Measurements from ENCODE around the gene DCAF10.
"Not testable (repeated sequence)": the region's sequence is repeated elsewhere in the genome, so short reads cannot be mapped to it uniquely, and the experiment has no call there.

Gene DCAF10

DNA sequence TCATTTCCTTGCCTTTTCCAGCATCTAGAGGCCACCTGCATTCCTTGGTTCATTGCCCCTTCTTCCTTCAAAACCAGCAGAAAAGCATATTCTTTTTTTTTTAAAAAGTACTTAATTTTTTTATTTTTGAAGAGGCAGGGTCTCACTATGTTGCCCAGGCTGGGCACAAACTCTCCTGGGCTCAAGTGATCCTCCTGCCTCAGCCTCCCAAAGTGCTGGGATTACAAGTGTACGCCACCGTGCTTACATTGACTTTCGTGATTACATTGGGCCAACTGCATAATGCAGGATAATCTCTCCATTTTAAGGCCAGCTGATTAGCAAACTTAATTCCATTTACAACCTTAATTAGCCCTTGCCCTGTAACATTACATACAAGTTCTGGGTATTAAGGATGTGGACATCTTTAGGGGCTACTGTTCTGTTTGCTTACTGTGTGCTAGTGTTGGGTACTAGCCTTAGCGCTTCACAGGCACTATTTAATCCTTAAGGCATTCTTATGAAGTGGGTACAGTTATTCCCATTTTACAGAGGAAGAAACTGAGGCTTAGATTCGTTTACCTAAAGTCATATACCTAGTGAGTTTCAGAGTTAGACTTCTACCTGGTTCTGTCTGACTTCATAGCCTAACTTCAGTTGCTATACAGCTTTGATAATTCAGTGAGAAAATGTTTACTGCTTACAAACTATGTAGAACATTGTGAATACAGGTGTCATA lies 69.6 kb downstream of the DCAF10 start:
- TF ChIP-seq, protein P1, sequence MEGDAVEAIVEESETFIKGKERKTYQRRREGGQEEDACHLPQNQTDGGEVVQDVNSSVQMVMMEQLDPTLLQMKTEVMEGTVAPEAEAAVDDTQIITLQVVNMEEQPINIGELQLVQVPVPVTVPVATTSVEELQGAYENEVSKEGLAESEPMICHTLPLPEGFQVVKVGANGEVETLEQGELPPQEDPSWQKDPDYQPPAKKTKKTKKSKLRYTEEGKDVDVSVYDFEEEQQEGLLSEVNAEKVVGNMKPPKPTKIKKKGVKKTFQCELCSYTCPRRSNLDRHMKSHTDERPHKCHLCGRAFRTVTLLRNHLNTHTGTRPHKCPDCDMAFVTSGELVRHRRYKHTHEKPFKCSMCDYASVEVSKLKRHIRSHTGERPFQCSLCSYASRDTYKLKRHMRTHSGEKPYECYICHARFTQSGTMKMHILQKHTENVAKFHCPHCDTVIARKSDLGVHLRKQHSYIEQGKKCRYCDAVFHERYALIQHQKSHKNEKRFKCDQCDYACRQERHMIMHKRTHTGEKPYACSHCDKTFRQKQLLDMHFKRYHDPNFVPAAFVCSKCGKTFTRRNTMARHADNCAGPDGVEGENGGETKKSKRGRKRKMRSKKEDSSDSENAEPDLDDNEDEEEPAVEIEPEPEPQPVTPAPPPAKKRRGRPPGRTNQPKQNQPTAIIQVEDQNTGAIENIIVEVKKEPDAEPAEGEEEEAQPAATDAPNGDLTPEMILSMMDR (conservative IDR thresholded peaks at IDR 0.05; ENCODE audit: low read depth, low read length), result no peak
- no peak for DNase-seq (ENCODE audit: low read depth)
- H3K4me3 ChIP-seq (ENCODE audit: low read length), result no peak overlapping the region

DNA sequence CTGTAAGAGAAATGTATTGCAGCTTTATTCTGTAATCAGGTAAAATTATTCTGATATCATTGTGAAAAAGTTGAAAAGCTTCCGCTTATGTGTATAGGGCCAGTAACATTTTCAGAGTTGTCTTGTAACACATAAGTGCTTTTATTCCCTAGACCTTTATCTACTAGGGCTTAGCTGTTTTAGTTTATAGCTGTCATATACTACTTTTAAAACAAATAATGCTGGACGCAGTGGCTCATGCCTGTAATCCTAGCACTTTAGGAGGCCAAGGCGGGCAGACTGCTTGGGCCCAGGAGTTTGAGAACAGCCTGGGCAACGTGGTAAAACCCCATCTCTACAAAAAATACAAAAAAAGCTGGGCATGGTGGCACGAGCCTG lies 70.2 kb downstream of the DCAF10 start:
- DNase-seq (ENCODE audit: low read depth), result no peak
- TF ChIP-seq, protein P1 (conservative IDR thresholded peaks at IDR 0.05; ENCODE audit: low read depth, low read length), result no peak
- no peak overlapping the region for H3K4me3 ChIP-seq (ENCODE audit: low read length)

DNA sequence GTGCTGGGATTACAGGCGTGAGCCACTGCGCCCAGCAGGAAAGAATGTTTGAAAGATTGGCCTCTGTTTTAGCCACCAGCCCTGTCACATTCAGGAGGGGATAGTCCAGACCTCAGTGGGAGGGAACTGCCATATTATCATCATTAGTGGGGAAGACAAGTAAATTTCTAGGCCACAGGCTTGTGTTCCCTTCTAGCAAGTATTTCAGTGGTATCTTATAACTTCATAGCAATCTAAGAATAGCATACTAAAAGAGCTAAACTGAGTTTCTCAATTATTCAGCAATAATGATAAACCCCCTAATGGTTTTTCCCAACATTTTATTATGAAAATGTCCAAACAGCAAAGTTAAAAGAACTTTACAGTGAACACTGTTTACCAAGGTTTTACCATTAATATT lies 73.4 kb downstream of the DCAF10 start:
- no peak overlapping the region for H3K4me3 ChIP-seq (ENCODE audit: low read length)
- TF ChIP-seq, protein P1 (conservative IDR thresholded peaks at IDR 0.05; ENCODE audit: low read depth, low read length), result no peak
- DNase-seq (ENCODE audit: low read depth), result no peak

DNA sequence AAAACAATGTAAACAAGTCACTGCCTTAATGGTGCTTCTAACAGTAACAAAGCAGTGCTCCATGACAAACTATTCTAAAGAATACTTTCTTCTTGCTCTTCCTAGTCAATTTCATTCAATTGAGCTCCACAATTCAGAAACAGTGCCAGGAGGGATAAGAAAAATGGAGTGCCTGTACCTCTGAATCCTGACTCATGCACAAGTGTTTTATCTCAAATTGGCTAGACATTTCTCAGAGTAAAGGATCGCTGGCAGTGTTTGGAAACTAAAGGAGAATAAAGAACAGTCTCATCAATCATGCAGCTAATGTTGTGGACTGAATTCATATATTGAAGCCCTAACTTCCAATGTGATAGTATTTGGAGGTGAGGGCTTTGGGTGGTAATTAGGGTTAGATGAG lies 75.8 kb downstream of the DCAF10 start:
- TF ChIP-seq, protein P1 (conservative IDR thresholded peaks at IDR 0.05; ENCODE audit: low read depth, low read length), result no peak
- no peak overlapping the region for H3K4me3 ChIP-seq (ENCODE audit: low read length)
- no peak for DNase-seq (ENCODE audit: low read depth)

DNA sequence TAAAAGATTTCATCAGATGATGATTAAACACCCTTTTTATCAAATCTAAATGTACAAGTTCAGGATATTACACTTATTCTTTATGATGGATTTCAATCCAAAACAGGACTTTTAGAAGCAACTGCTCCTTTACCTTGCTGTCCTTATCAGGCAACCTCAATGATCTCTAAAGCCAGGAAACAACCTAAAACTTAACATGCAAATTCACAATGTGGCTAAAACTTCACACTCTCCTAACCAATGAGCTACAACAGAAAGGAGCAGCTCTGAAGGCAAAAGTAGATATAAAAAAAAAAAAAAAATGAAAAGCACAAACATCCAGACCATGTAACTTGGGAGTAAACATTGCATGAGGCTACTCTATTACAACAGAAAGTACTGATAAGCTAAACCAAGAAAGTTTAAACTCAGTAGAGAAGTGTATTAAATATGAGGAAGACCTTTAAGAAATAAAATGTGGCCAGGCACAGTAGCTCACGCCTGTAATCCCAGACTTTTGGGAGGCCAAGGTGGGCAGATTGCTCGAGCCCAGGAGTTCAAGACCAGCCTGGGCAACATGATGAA lies 80.4 kb downstream of the DCAF10 start:
- no peak for DNase-seq (ENCODE audit: low read depth)
- H3K4me3 ChIP-seq (ENCODE audit: low read length), result no peak overlapping the region
- TF ChIP-seq, protein P1 (conservative IDR thresholded peaks at IDR 0.05; ENCODE audit: low read depth, low read length), result no peak

DNA sequence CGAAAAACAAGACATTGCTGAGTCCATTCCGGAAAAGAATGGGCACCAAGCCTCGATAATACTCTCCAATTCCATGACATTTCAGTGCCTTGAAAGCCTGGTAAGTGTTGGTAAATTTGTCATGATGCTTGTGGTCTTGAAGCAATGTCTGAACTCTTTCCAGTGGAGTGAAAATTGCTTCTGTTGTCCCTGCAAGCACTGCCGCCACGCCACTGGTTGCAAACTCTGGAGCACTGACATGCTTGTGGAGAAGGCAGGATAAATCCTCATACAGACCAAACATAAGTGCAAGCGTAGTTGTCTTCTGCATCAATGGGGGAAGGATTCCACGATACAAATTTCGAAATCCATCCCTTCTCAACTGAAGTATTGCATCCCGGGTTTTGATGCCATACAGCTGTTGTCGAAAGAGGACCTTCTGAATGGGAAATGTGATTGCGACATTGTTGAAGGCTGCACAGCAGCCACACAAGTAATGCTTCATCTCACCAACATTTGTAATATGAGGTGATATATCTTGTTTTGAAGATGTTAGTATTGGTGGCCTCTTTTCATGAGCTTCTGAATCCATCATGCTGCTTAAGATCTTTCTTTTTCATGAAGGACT lies 87.5 kb downstream of the DCAF10 start:
- DNase-seq (ENCODE audit: low read depth); H3K4me3 ChIP-seq (ENCODE audit: low read length): not testable (repeated sequence)

DNA sequence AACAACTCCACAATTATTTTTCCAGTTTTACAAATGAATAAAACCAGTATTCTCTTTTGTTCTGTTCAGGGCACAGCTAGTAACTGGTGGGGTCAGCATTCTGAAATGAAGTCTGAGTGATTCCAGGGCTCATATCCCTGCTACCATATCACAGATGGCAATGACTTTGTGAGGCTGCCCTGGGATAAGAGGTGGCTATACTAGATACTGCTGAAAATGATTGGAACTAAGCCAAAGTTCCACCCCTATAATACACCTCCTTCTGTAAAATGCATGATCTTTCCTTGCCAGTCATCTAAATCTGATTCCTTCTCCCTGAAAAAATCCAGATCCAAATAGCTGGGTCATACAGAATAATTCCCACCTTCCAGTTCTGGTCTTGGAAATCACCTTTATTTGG lies 88.9 kb downstream of the DCAF10 start:
- DNase-seq (ENCODE audit: low read depth), result no peak
- no peak overlapping the region for H3K4me3 ChIP-seq (ENCODE audit: low read length)
- TF ChIP-seq, protein P1 (conservative IDR thresholded peaks at IDR 0.05; ENCODE audit: low read depth, low read length), result no peak

DNA sequence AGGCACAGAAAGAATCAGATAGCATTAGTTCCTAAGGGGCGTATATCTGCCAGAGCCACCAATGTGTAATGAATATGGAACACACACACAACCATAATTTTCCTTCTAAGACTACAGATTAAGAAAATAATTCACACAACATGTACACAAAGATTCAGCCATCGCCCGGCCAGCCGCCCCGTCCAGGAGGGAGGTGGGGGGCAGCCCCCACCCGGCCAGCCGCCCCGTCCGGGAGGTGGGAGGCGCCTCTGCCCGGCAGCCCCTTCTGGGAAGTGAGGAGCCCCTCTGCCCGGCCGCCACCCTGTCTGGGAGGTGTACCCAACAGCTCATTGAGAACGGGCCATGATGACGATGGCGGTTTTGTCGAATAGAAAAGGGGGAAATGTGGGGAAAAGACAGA lies 90.4 kb downstream of the DCAF10 start:
- DNase-seq (ENCODE audit: low read depth); H3K4me3 ChIP-seq (ENCODE audit: low read length): not testable (repeated sequence)
